HUDEP-2 (cell line): Measurements from ENCODE around the gene NCOR2.
A peak's percentile ranks its signal among the peaks of the same experiment; 100 is the strongest.

Source experiments
- DNase-seq, 76 experiments: peaks; one replicate each; lab custom pipeline; 2025; ENCODE audit not compliant: unreplicated experiment in 76 of 76; lab: John Stamatoyannopoulos, UW

Gene NCOR2

DNA sequence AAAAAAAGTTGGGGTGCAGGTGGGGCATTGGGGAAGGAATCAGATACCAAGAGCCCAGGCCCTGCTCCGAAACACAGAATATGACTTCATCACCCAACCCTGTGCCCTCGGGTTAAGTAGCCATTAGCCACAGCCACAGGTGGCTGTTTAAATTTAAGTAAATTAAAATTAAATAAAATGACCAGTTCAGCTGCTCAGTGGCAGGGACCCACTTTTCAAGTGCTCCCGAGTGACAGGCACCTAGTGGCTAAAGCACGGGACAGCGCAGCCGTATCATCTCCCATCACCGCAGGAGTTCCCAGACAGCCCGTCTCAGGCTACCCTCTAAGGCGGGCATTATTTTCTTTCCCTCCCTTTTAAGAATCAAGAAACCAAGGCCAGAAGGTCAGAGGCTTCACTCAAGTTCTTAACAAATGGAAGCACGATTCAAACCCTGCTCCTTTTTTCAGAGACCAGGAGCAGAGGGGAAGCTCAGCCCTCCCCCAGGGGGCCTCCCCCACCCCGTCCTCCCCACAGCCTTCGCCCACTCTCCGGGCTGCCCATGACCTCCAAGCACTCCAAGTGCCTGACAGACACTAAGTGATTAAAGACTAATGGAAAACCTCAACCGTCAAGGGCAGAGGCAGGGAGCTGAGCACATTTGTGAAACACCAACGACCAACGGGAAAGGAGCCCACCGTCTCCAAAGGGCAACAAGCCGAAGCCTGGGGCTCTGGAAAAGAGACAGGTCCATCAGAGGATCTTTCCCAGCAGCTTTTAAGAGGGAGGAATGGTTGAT is 5.2 kb downstream of the NCOR2 start:
- no peak for DNase-seq

DNA sequence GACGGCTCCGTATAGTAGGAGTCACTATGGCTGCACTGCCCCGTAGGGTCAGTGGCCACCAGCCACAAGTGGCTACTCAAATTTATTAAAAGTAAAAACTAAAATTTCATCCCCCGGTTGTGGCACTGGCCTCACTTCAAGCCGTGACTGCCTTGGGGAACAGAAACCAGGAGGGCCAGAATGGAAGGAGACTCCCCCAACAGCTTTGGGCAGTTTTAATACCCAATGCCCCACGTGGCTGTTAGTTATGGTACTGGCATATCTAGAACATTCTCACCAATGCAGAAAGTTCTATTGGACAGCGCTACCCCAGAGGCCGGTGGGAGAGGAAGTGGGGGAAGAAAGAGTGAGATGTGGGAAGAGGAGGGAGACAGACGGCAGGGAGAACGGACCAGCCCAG is 6.2 kb downstream of the NCOR2 start:
- DNase-seq, result no peak

- DNase-seq, result no peak
These were observed 7.1 kb downstream of the NCOR2 start for GRCh38 chr12:124560146-124560890.

DNA sequence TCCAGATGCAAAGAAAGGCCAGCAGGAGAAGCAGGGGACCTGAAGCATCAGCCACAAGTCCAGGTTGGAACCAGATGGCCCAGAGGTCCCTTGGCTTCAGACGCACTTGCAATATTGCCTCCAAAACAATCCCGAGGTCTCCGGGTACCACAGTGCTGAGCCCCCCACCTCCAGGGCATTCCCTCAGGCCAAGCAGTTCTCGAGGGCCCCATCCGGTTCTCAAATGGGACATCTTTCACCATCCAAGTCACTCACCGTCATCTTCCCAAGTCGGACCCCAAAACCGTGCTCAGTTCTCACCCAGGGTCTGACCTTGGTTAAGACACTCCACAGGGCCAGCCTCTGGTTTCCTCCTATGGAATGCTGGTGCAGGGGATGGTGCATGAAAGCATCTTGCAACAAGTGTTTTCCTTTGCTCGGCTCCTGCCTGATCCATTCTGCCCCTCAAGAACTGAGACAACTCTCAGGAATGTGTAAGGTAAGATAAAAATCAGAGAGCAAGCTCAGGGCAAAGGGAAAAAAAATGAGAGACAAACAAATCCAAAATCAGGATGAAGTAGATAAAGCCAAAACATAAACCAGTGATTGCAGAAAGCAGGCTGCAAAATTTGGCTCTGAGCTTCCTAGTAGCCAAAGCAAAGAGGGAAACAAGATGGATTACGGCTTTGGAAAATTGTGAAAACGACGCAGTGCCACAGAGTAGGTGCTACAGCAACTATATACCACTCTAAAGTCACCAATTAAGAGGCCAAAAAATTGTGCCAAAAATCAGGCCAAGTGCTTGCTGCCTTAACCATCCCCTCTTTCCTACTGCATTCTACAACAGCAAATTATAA is 8.0 kb downstream of the NCOR2 start:
- no peak for DNase-seq

DNA sequence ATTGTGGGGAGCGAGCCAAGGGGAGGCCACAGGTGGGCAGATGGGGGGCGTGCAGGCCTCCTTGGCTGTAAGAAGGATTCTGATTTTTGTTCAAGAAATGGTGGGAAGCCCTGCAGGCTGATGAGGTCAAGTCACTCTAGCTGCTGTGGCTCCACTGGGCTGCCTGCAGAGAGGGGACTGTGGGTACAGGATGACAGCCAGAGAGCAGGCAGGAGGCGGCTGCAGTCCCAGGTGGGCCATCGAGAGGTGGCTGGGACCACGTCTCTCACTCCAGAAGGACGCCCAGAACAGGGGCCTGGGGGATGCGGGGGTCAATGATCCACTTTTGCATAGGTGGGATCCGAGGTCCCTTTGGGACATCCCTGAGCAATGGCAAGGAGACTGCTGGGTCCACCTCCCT is 9.1 kb downstream of the NCOR2 start:
- DNase-seq, result no peak

DNA sequence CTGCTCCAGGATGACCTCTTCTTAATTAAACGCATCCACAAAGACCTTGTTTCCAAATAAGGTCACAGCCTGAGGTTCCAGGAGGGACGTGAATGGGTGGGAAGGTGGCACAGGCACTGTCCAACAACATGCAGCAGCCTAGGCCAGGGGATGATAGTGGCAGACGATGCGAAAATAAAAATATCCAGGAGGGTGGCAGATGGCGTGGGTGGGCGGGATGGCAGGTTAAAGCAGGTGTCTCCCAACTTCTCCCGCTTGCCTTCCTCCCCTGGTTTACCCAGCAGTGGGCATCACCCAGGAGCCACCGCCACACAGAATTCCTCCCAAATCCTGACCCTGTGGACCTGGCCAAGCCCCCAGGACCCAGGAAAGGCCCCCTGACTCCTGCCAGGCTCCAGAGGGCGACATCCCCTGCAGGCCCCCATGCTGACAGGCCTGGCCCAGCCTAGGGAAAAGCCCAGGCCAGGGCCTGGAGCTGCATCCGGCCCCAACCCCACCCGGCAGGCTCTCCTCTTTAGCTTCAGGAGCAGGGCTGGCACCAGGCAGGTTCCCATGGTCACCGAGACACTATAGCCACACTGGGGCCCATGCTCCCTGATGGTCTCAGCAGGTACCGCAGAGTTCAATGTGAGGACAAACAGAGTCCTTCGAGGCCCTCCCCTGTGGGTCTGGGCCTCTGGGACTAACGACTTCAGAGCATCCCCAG is 9.7 kb downstream of the NCOR2 start:
- no peak for DNase-seq

DNA sequence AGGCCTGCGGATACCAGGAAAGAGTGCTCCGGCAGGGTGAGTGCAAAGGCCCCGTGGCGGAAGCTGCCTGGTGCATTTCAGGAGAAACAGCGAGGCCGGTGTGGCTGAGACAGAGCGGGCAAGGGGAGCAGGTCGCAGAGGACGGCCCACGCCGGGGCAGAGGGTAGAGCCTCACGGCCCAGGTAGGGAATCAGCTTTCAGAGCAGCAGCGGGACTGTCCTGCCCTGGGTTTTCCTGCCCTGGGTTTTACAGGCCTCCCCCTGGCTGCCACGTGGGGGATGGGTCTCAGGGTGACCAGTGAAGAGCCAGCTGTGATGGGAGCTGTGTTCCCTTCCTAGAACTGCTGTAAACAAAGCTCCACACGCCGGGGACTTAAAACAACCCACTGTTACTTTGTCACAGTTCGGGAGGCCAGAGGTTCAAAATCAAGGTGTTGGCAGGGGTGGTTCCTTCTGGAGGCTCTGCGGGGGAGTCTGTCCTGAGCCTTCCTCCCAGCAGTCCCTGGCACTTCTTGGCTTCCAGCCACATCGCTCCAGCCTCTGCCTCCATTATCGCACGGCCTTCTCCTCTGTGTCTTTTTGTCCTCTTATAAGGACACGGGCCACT is 10.4 kb downstream of the NCOR2 start:
- no peak for DNase-seq

DNA sequence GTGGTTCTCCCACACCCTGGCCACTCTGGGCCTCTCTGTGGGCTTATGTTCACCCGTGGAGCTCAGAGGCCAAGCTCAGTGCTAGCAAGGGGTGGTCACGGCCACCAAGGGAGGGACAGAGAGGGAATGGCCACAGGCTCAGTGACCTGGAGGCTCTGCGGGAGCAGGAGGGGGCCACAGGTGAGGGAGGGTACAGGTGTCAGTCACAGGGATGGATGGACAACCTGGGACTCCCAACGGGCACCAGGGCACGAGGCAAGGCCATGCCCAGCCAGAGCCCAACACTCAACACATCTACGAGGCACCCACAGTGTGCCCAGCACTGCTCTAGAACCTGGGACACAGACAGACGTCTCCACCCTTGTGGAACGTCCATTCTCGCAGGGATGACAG is 11.3 kb downstream of the NCOR2 start:
- no peak for DNase-seq

DNA sequence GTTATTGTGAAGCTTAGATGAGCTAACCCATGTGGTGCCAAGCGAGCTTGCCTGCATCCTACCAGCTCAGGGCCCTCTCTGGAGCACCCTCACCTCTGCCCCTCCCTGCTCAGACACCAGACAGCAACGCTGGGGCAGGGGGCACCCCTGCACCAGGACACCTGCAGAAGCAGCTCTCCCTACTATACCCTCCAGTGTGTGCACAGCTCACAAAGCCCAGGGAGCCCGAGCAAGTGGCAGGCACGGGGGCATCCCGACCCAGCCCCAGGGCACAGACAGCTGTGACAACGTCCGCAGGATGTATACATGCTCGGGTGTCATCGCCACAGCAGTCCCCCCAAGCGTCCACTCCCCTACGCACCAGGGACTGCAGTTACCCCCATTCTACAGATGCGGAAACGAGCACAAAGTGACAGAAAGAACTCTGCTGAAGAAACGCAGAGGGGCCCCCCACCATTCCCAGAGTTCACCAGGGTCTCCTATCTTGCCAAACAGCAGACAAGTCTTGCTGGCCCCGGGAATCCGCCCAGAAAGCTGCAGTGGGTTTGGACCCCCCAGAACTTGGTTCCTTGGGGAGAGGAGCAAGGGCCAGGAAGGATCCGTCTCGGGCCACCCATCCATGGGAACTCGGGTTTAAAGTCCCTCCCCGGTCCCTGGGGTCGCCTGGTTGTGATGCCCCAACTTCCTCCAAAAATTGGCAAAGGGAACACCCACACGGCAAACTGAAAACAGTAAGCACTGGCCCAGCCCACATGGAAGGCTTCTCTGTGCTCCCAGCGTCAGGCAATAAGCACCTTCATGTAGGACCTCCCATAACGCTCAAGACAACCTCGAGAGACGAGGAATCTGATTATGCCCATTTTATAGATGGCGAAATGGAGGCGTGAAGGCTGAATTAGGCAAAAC is 12.0 kb downstream of the NCOR2 start:
- no peak for DNase-seq

DNA sequence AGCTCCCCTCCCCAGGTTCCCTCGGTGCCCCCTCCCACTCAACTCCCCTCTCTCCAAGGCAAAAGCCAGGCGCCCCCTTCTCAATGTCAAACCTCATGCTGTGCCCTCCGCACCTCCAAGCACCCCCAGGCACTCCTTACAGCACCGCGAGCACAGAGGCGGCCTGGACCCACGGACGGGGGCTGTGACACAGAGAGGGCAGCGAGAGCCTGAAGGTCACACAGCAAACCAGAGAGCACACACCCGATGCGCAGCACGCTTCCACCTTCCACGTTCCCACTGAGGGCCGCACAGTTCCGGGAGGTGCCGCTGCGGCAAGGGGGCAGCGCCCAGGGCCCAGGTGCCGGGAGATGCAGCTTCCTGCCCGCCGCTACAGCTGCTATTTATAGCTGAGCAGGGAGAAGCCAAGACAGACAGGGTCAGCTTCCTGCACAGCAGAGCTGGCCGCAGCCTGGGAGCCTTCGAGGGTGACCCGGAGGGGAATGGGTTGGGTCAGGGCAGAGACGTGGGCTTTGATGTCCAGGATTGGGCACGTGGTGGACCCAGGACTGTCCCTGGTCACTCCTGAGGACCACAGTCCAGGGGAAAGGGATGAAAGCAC is 12.9 kb downstream of the NCOR2 start:
- no peak for DNase-seq

- no peak for DNase-seq
These were observed 13.5 kb downstream of the NCOR2 start for GRCh38 chr12:124553862-124554428.

DNA sequence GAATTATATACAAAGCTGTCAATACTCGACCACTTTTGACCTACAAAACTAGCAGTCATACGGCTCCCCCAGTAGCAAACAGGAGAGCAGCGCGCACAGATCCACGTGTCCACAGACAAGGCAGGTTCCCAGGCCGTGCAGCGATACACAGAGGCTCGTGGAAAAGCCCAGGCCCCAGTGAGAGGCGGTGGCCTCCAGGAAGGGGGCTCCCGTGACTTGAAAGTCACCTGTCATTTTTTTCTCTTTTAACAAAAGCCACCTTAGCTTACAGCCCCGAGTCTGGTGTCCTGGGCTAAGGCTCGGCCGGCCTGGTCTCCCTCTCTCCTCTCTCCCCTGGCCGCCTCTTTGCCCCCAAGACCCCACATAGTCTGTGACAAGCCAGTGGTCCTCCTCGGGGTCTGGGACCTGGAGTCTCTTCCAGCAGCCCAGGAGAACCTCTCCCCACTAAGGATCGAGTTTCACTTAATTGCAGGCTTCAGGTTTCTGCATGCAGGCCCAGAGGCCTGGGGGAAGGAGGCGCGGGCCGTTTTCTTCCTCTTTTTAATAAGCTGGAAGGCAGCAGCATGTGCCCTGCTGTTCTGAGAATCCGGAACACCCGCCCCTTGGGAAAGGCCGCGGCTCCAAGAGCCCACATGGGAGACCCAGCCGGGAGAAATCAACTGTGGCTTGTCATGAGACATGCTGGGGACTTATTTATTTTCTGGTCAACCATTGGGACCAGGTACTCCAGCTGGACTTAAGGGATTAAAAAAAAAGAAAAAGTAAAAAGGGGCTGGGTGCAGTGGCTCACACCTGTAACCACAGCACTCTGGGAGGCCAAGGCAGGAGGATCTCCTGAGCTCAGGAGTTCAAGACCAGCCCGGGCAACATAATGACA is 15.9 kb downstream of the NCOR2 start:
- peak in 12 of 76 experiments; percentile 3 to 47 (median 17) for DNase-seq

GRCh38 chr12:124550123-124551089 is 17.0 kb downstream of the NCOR2 start:
- no peak for DNase-seq

- no peak for DNase-seq
These were observed 17.8 kb downstream of the NCOR2 start for GRCh38 chr12:124549629-124550028.

GRCh38 chr12:124548854-124549378 is 18.5 kb downstream of the NCOR2 start:
- peak in 15 of 76 experiments; percentile 8 to 55 (median 31) for DNase-seq

DNA sequence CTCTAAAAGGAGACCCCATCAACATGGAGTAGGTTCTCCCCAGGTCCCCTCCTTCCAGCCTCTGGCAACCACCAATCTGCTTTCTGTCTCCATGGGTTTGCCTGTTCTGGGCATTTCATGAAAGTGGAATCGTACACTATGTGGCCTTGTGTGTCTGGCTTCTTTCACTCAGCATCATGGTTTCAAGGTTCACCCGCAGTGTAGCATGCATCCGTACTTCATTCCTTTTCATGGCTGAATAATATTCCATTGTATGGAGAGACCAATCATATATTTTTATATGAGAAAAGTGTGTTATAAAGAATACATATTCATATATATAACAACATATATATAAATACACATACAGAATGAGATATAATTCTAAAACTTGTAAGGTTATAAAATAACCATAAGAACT is 19.8 kb downstream of the NCOR2 start:
- no peak for DNase-seq
